Stimulated activated CD8-positive, alpha-beta memory T cell treated with anti-CD3 and anti-CD28 coated beads, Interleukin-4, amount 100 ng/mL, for 48 hours (primary cell): ENCODE measurements around the gene ANAPC1.
"Not testable (repeated sequence)": the region's sequence is repeated elsewhere in the genome, so short reads cannot be mapped to it uniquely, and the experiment has no call there.

ENCODE experiments used
- DNase-seq: peaks from one replicate; pipeline ENCODE4 v3.0.0-alpha.2; 2020

ANAPC1 gene, protein sequence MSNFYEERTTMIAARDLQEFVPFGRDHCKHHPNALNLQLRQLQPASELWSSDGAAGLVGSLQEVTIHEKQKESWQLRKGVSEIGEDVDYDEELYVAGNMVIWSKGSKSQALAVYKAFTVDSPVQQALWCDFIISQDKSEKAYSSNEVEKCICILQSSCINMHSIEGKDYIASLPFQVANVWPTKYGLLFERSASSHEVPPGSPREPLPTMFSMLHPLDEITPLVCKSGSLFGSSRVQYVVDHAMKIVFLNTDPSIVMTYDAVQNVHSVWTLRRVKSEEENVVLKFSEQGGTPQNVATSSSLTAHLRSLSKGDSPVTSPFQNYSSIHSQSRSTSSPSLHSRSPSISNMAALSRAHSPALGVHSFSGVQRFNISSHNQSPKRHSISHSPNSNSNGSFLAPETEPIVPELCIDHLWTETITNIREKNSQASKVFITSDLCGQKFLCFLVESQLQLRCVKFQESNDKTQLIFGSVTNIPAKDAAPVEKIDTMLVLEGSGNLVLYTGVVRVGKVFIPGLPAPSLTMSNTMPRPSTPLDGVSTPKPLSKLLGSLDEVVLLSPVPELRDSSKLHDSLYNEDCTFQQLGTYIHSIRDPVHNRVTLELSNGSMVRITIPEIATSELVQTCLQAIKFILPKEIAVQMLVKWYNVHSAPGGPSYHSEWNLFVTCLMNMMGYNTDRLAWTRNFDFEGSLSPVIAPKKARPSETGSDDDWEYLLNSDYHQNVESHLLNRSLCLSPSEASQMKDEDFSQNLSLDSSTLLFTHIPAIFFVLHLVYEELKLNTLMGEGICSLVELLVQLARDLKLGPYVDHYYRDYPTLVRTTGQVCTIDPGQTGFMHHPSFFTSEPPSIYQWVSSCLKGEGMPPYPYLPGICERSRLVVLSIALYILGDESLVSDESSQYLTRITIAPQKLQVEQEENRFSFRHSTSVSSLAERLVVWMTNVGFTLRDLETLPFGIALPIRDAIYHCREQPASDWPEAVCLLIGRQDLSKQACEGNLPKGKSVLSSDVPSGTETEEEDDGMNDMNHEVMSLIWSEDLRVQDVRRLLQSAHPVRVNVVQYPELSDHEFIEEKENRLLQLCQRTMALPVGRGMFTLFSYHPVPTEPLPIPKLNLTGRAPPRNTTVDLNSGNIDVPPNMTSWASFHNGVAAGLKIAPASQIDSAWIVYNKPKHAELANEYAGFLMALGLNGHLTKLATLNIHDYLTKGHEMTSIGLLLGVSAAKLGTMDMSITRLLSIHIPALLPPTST (N-terminal part only)

DNA sequence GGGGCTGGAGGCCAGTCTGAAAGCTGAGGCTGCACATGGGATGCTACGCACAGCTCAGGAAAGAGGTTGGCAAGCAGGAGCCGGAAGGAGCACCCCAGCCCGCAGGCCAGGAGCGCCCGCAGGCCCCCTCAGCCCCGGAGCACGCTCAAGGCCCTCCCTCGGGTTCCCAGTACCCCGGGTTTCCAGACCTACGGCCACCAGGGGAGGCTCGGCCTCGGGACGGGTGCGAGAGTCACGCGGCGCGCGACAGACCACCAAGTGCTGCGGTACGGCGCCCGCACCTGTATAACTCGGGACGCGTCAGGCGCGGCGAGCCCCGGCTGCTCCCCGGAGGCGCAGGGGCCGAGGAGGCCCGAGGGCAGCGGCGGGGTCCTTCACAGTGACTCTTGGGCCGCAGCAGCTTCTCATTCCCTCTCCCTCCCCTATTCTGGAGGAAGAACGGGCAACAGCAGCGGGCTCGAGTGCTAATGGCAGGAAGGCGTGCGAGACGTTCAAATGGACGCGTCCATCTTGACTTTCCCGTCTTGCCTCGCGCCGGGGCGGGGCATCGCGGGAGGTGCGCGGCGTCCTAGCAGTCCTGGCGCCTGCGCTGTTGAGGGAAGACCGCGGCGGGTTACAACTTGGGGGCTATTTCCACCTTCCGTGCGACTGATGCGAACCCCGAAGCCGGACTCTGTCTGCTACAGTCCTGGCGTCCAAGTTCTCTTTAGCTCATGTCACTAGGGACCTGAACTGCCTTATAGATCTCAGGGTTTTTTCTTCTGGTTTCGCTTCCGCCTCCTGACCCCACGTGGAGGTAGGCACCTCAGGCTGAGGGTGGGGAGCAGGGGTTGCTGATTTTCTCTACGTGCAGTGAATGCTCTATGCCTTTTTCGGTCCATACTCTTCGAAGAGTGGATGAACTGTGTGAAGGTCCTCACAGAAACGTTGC is at the start of gene ANAPC1:
Gene ANAPC1, minus strand, starts transcription at position 533 of the 931 bp plus-strand sequence. CDS start 3,368 bp downstream, outside the sequence.
- peak; percentile 90 for DNase-seq

DNA sequence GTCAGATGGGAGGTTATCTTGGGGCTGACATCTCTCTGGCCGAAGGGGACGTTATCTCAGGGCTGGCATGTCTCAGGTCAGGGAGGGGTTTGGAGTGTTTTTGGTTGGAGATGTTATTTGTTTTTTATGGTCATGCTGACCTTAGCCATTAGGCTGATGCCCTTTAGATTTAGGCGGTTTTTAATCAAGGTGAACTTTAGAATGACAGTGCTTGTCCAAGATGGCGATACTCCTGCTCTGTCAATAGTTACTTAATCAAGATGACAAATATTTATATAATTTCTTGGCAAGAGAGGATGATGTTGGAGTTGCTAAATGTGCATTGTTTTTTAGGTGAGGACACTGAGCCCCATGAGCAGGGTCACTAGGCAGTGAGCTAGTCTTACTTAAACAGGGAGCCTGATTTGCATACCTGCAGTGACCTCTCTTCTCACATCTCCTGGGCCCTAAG is 48.9 kb upstream of the ANAPC1 start:
- DNase-seq: no peak

DNA sequence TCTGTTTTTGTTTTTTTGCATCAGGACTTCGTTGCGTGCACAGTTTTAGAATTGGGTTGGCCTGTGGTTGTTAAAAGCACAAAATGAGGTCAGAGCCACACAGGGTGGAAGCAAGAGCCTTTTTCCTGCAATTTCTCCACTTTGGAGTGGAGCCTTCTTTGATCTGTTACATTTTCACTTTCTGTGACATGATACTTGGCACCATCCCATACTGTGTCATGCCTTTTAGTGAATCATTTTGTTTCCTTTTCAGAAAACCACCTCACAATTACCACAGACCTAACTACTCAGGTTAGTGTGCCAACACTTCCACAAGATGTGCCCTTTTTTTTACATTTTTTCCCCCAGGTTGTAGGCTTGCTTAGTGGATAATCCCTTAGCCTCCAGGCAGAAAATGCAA is 46.9 kb upstream of the ANAPC1 start:
- DNase-seq: no peak

DNA sequence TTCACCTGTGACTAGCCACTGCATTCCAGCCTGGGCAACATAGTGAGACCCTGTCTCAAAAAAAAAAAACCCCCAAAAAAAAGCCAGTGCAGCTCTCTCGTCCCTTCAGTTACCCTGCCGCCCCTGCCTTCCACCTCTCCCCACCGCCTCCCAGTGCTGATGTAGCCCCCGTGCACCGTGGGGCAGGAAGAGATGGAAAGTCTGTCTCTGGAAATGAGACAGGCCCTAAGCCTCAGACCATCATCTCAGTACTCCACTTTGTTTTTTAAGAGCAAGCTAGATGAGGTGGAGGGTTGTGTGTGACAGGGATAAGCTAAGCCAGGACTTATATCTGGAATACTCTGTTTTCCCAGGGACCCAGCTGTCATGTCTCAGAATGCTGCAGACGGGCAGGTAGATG is 46.4 kb upstream of the ANAPC1 start:
- peak; percentile 28 for DNase-seq

DNA sequence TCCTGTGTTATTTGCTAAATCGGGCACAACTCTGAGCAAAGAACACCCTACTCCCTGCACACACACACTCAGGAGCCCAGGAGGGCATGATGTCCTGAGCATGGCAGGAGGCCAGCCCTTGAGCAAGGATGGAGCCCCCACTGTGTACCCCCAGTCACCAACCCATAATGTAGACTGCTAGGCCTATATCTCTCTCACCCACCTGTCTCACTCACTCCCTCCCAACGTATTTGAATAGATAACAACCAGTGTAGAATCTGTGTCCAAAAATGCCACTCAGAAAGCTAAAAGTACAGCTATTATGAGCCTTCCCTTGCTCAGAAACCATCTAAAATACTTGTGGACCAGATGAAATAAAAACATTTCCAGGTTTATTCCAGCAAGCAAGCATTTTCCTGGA is 43.7 kb upstream of the ANAPC1 start:
- no peak for DNase-seq

- no peak for DNase-seq
Measured at GRCh38 chr2:111924617-111925107, 40.7 kb upstream of the ANAPC1 start.

DNA sequence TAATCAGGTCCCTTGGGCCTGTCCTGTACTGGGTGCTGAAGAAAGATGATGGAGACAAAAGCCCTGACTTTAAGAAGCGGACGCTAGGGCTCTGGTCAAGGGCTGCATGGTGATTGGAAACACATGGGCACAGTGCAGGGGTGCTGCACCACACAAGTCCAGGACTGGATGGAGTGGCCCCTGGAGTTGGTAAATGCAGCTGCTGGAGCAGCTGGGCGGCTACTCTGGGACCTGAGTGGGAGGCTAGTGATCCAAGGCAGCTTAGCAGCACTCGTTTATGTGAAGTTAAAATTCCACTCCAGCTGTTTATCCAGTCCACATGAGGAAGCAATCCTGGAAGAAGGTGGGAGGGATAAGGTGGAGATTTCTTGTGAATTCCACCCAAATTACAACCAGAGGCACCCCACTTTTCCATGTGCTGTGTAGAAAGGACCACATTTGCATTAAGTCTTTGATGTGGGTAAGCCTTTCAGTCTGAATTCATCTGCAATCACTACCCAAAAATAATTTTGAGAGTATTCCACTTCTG is 39.3 kb upstream of the ANAPC1 start:
- no peak for DNase-seq

- no peak for DNase-seq
Measured at GRCh38 chr2:111919794-111920608, 36.0 kb upstream of the ANAPC1 start.

DNA sequence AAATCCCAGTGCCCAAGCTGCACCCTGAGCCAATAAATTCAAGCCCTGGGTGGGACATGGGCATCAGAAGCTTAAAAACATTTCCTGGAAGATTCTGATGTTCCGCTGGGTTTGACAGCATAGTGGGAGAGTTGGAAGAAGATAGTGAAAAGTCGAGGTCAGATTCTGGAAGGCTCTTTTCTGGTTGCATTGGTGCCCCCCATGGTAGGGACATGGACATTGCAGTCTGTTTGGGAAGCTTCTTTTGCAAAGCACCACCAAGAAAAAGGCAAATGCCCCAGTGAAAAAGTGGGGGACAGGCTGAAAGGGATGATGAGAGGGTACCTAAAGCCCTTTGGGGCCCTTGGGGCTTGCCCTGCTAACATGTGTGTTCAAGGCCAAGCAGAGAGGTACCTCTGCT is 35.4 kb upstream of the ANAPC1 start:
- no peak for DNase-seq

- no peak for DNase-seq
Measured at GRCh38 chr2:111918383-111918806, 34.4 kb upstream of the ANAPC1 start.

- no peak for DNase-seq
Measured at GRCh38 chr2:111917106-111917505, 33.1 kb upstream of the ANAPC1 start.

GRCh38 chr2:111912547-111912946 is 28.6 kb upstream of the ANAPC1 start:
- no peak for DNase-seq

DNA sequence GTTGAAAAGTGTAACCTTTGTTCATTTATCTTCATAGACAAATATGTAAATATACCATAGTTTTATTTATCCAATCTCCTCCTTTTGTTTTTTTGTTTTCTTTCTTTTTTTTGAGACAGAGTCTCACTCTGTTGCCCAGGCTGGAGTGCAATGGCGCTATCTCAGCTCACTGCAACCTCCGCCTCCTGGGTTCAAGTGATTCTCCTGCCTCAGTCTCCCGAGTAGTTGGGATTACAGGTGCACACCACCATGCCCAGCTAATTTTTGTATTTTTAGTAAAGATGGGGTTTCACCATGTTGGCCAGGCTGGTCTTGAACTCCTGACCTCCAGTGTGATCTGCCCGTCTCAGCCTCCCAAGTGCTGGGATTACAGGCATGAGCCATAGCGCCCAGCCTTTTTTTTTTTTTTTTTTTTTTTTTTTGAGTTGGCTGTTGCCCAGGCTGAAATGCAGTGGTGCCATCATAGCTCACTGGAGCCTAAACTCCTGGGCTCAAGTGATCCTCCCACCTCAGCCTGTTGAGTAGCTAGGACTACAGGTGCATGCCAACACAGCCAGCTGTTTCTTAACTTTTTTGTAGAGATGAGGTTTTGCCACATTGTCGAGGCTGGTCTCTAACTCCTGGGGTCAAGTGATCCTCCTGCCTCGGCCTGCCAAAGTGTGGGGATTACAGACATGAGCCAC is 27.4 kb upstream of the ANAPC1 start:
- not testable (repeated sequence) for DNase-seq

- DNase-seq: no peak
Measured at GRCh38 chr2:111910609-111911277, 26.8 kb upstream of the ANAPC1 start.

GRCh38 chr2:111909997-111910396 is 26.0 kb upstream of the ANAPC1 start:
- not testable (repeated sequence) for DNase-seq

- DNase-seq: no peak
Measured at GRCh38 chr2:111909079-111909478, 25.1 kb upstream of the ANAPC1 start.

DNA sequence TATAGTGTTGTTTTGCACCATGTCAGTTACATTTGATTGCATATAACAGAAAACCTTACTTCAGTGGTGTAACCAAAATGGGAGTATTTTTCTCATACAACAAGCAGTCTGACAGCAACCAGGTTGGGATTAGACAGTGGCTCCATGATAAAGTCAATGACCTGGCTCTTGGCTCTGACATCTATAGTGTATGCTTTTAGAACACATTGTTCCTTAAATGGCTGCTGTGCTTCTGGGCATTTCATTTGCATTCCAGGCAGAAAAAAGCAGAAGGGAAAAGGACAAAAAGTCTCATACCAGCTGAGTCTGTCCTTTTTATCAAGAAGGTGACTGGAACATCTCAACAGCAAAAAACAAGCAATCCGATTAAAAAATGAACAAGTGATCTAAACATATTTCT is 24.6 kb upstream of the ANAPC1 start:
- no peak for DNase-seq

DNA sequence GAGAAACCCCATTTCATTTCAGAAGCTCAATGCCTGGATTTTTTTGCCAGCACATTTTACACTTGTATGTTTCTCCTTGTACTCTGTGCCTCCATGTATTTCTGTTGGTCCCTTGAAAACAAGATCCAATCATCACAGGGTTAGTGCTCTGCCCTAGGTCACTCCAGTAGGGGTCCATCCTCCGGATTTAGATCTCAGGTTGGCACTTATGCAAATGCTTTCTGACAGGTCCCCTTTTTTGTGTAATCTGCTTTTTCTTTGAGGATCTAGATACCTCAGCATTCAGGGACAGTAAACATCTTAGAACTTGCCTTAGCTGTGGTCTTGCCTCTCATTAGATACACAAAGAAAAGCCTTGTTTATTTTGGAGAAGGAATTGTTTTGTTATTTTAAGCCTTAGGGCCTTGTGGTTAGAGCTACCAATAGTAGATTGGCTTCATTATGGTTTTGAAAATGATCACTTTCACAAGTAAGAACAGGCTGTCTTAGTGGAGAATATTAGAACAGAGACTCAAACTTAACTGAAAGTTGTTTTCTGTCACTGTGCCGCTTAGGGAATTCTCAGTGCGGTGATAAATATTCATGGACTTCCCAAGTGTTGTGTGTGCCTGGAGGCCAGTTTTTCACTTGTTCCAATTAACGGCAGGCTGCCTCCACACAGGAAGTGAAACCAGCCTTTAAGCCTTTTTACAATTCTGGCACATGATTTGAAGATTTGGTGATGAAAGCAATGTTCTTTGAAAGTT is 22.2 kb upstream of the ANAPC1 start:
- DNase-seq: no peak
